ENCODE measurements around the gene AFTPH. TPM values are rescaled to one million over a fixed set of nuclear protein-coding genes. Genes with fewer than 3 reads are reported as not detected.

The AFTPH gene
- total RNA-seq, 1 experiment from 2014 or later: 18.8 TPM

- H3K36me3 ChIP-seq (ENCODE audit: insufficient read depth, low read length, poor library complexity, severe bottlenecking): no peaks in the 10 kb centered on the region
- no peaks in the 10 kb centered on the region for H3K27me3 ChIP-seq (replicated peaks; ENCODE audit: insufficient read depth, low read depth, low read length, poor library complexity)
- no peak overlapping the region for H3K27ac ChIP-seq (ENCODE audit: low read depth, low read length, poor library complexity, severe bottlenecking)
- no peaks in the 10 kb centered on the region for H3K4me1 ChIP-seq (ENCODE audit: insufficient read depth, low read length, poor library complexity, severe bottlenecking)
- no peaks in the 10 kb centered on the region for H3K9me3 ChIP-seq (ENCODE audit: low read depth, low read length, poor library complexity, severe bottlenecking)
- H3K4me3 ChIP-seq (ENCODE audit: low read depth, low read length, poor library complexity, severe bottlenecking): no peak overlapping the region
- intact Hi-C loops (cut with micrococcal nuclease; ENCODE audit: unreplicated experiment): no loop called here
- BruUV-seq (replicated peaks): no TSS peak
- TF ChIP-seq, protein P1, sequence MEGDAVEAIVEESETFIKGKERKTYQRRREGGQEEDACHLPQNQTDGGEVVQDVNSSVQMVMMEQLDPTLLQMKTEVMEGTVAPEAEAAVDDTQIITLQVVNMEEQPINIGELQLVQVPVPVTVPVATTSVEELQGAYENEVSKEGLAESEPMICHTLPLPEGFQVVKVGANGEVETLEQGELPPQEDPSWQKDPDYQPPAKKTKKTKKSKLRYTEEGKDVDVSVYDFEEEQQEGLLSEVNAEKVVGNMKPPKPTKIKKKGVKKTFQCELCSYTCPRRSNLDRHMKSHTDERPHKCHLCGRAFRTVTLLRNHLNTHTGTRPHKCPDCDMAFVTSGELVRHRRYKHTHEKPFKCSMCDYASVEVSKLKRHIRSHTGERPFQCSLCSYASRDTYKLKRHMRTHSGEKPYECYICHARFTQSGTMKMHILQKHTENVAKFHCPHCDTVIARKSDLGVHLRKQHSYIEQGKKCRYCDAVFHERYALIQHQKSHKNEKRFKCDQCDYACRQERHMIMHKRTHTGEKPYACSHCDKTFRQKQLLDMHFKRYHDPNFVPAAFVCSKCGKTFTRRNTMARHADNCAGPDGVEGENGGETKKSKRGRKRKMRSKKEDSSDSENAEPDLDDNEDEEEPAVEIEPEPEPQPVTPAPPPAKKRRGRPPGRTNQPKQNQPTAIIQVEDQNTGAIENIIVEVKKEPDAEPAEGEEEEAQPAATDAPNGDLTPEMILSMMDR (conservative IDR thresholded peaks at IDR 0.05; ENCODE audit: low read depth, low read length): no peak
- ChIA-PET CTCF (no interaction called here), POLR2A (ENCODE audit: low non-redundant PET) (interaction anchor here (0.9 kb wide), 1 partner anchor 77 kb away, joined by 4 read pairs; no protein-coding TSS in a partner anchor)
- DNase-seq (ENCODE audit: low spot score): peak; percentile 69
These were observed 41.2 kb upstream of the AFTPH start for GRCh38 chr2:64482765-64483504.

DNA sequence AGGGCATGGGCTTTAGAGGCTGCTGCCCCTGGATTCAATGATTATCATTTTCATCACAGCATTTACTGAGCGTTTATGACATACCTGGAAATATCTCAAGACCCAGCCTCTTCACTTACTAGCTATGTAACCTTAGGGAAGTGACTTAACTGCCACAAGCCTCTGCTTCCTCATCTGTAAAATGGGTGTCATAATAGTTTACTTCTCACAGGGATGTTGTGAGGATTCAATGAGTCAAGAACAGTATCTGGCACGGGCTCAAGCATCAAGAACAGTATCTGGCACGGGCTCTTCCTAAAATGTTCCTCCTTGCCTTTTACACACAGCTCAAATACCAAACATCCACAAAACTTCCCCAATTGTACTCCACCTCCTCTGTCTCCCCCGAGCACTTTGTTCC lies 38.8 kb upstream of the AFTPH start:
- no peak for DNase-seq (ENCODE audit: low spot score)
- ChIA-PET POLR2A (ENCODE audit: low non-redundant PET) (no interaction called here), CTCF (no interaction called here)
- Histone ChIP-seq H3K4me1 (ENCODE audit: insufficient read depth, low read length, poor library complexity, severe bottlenecking) (no peaks in the 10 kb centered on the region), H3K27ac (ENCODE audit: low read depth, low read length, poor library complexity, severe bottlenecking) (no peak overlapping the region), H3K9me3 (ENCODE audit: low read depth, low read length, poor library complexity, severe bottlenecking) (no peaks in the 10 kb centered on the region), H3K27me3 (replicated peaks; ENCODE audit: insufficient read depth, low read depth, low read length, poor library complexity) (no peaks in the 10 kb centered on the region), H3K4me3 (ENCODE audit: low read depth, low read length, poor library complexity, severe bottlenecking) (no peak overlapping the region), H3K36me3 (ENCODE audit: insufficient read depth, low read length, poor library complexity, severe bottlenecking) (no peaks in the 10 kb centered on the region)
- no peak for TF ChIP-seq EZH2 (IDR thresholded peaks at IDR 0.05; ENCODE audit: borderline replicate concordance, low read depth, low read length, poor library complexity, severe bottlenecking)
- TF ChIP-seq, protein P1 (conservative IDR thresholded peaks at IDR 0.05; ENCODE audit: low read depth, low read length): no peak
- BruUV-seq (replicated peaks): no TSS peak
- intact Hi-C loops (cut with micrococcal nuclease; ENCODE audit: unreplicated experiment): no loop called here

DNA sequence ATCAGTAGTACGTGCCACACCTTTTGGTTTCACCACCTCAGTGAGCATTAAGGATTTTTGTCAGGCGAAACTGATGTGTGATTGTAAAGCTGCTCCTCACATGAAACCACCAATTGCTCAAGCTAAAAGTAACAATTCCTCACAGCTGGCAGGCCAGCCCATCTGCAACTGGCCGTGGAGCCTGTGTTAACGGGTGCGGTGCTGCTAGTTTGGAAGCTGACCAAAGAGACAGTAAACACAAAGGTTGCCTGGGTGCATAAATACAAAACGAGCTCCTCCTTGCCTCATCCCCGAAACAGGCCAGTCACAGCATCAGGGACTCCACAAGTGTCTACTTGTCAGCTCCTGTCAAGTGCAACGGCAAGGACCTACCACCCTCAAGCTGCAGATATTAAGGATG lies 38.2 kb upstream of the AFTPH start:
- no peaks in the 10 kb centered on the region for H3K36me3 ChIP-seq (ENCODE audit: insufficient read depth, low read length, poor library complexity, severe bottlenecking)
- DNase-seq (ENCODE audit: low spot score): no peak
- ChIA-PET POLR2A (ENCODE audit: low non-redundant PET) (no interaction called here), CTCF (no interaction called here)
- no peak overlapping the region for H3K4me3 ChIP-seq (ENCODE audit: low read depth, low read length, poor library complexity, severe bottlenecking)
- H3K27me3 ChIP-seq (replicated peaks; ENCODE audit: insufficient read depth, low read depth, low read length, poor library complexity): no peaks in the 10 kb centered on the region
- H3K4me1 ChIP-seq (ENCODE audit: insufficient read depth, low read length, poor library complexity, severe bottlenecking): no peaks in the 10 kb centered on the region
- no peak for TF ChIP-seq EZH2 (IDR thresholded peaks at IDR 0.05; ENCODE audit: borderline replicate concordance, low read depth, low read length, poor library complexity, severe bottlenecking)
- TF ChIP-seq, protein P1 (conservative IDR thresholded peaks at IDR 0.05; ENCODE audit: low read depth, low read length): no peak
- no peak overlapping the region for H3K27ac ChIP-seq (ENCODE audit: low read depth, low read length, poor library complexity, severe bottlenecking)
- intact Hi-C loops (cut with micrococcal nuclease; ENCODE audit: unreplicated experiment): loop anchor here (2.0 kb wide), 1 partner anchor 437 kb away; no protein-coding TSS in a partner anchor
- no TSS peak for BruUV-seq (replicated peaks)
- H3K9me3 ChIP-seq (ENCODE audit: low read depth, low read length, poor library complexity, severe bottlenecking): no peaks in the 10 kb centered on the region
